NOMO-1 treated with dmso at 0.1 percent for 144 hours (cell line): ENCODE results near the gene NAB1.

ENCODE experiments used
- DNase-seq: peaks from one replicate; lab custom pipeline; 2025; ENCODE audit not compliant: unreplicated experiment; lab: John Stamatoyannopoulos, UW

The NAB1 gene

GRCh38 chr2:190637281-190637734 lies 11.6 kb upstream of the NAB1 start:
- DNase-seq, result no peak

- no peak for DNase-seq
Measured at GRCh38 chr2:190637903-190638618, 10.8 kb upstream of the NAB1 start.

- no peak for DNase-seq
Measured at GRCh38 chr2:190640117-190640516, 8.8 kb upstream of the NAB1 start.

GRCh38 chr2:190641469-190641868 lies 7.4 kb upstream of the NAB1 start:
- no peak for DNase-seq

GRCh38 chr2:190646780-190647522 lies 1.9 kb upstream of the NAB1 start:
- no peak for DNase-seq

GRCh38 chr2:190648289-190649034 lies 421 bp upstream of the NAB1 start:
- peak; percentile 64 for DNase-seq

- no peak for DNase-seq
Measured at GRCh38 chr2:190649798-190650390, 1.0 kb downstream of the NAB1 start.

GRCh38 chr2:190651413-190651812 lies 2.5 kb downstream of the NAB1 start:
- no peak for DNase-seq

- DNase-seq, result no peak
Measured at GRCh38 chr2:190653231-190653630, 4.3 kb downstream of the NAB1 start.

GRCh38 chr2:190653931-190654330 lies 5.0 kb downstream of the NAB1 start:
- no peak for DNase-seq

GRCh38 chr2:190655113-190655512 lies 6.2 kb downstream of the NAB1 start:
- DNase-seq, result no peak

GRCh38 chr2:190655570-190655969 lies 6.7 kb downstream of the NAB1 start:
- no peak for DNase-seq

- DNase-seq, result no peak
Measured at GRCh38 chr2:190656301-190656700, 7.4 kb downstream of the NAB1 start.

GRCh38 chr2:190657474-190658255 lies 8.8 kb downstream of the NAB1 start:
- no peak for DNase-seq

- no peak for DNase-seq
Measured at GRCh38 chr2:190659553-190659952, 10.7 kb downstream of the NAB1 start.

GRCh38 chr2:190662754-190663153 lies 13.9 kb downstream of the NAB1 start:
- DNase-seq, result no peak

GRCh38 chr2:190663348-190663747 lies 14.5 kb downstream of the NAB1 start:
- DNase-seq, result no peak

GRCh38 chr2:190663839-190664238 lies 15.0 kb downstream of the NAB1 start:
- DNase-seq, result no peak

GRCh38 chr2:190664240-190664639 lies 15.4 kb downstream of the NAB1 start:
- no peak for DNase-seq

GRCh38 chr2:190666895-190667294 lies 18.0 kb downstream of the NAB1 start:
- DNase-seq, result no peak

- no peak for DNase-seq
Measured at GRCh38 chr2:190668892-190669291, 20.0 kb downstream of the NAB1 start.
